HG03457 (cell line): ENCODE measurements around the gene FBXO38.

ENCODE experiments used
- ATAC-seq: cut with Tn5 transposase; IDR thresholded peaks from one replicate; pipeline ENCODE4 v1.9.1; 2021; ENCODE audit warnings: moderate number of reproducible peaks; ENCODE audit not compliant: unreplicated experiment

Gene FBXO38

GRCh38 chr5:148383564-148384379 is at the start of gene FBXO38:
Gene FBXO38 (plus strand): TSS chr5:148383958. CDS start chr5:148394777, 10,819 bp downstream.
- ATAC-seq, result peak; percentile 100

- ATAC-seq, result no peak
Measured at GRCh38 chr5:148335259-148335658, 48.5 kb upstream of the FBXO38 start, which contains the start of gene SPINK9. Gene SPINK9 (plus strand): TSS chr5:148335559. CDS start chr5:148335614, 55 bp downstream.

DNA sequence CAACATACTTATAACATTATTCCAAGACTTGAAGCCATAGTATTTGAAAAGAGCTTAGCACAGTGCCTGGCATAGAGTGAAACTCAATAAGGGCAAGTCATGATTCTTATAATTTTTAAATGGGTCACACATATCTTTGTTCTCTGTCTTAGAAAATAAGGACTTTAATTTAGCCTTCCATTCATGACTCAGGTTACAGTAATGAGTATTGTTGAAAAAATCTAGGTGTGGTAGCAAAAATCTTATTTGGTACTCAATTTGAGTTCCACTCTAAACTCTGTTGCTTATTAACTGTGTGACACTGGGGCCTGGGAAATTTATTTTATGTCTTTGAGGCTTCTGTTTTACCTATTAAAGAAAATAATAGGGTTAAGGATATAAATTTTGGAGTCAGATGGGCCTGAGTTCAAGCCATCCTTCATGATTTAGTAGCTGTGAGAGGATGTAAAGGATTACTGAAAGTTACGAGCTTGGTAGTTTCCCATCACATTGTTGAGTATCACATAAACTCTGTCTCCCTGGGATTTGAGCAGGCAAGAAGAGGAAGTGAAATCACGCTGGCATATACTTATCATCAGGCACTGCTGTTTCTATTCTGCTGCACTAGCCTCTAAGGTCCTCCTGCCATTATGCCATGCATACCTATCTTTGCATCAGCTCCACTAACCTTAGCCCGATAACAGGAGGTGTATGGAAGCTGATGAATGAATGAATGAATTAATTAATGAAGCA is 46.9 kb upstream of the FBXO38 start:
- ATAC-seq, result peak; percentile 93

GRCh38 chr5:148342371-148343045 is 41.2 kb upstream of the FBXO38 start:
- ATAC-seq, result no peak

- ATAC-seq, result no peak
Measured at GRCh38 chr5:148343046-148343407, 40.7 kb upstream of the FBXO38 start.

DNA sequence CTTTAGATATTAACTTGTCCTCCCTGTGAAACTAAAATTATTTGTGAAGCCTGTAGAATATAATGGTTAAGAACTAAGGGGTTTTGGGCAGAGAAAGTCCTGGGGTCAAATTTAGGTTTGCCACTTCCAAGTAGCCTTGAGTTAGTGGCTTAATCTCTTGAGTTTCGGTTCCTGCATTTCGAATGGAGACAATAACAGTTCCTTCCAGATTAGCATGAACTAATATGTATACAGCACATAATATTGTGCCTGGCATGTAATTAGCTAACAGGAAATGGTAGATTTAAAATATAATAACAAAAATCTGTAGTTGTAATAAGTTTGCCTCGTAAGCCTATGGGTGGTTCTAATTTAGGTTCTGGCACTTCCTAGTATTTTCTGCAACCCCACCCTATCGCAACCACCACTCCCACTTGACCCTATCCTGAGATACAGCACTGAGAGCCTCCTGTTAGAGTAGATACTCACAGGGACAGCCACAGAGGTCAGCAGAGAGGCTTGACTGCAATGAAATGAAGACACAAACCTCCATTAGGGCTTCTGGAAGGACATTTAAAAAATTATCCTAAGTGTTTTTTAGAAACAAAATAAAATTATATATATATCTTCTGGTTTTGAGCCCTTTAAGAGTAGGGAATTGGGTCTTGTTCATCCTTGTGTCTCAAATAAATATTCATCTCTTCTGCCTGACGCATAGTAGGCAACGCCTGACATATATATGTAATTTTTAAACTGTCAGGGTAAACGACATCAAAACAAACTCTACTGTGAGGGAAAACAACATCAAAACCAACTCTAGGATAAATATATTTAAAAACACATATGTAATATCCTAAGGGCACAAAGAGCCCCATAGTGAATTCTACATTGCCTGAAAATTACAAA is 39.9 kb upstream of the FBXO38 start:
- no peak for ATAC-seq

DNA sequence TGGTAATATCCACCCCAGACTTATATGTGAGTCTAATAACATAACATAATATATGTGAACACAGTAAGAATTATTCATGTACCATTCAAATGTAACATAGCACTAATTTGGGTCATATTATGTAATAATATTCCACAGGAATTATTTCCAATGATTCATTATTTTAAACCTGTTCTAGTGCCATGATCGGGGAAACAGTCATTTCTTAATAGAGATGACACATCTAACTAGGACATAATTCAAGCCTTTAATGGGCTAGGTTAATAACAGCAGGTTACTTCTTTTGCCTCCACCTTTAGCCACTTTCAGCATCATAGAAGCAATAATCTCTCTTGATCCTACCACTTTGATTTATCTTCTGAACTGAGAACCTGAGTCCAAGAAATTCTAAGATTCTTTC is 36.1 kb upstream of the FBXO38 start:
- ATAC-seq, result no peak

GRCh38 chr5:148352696-148353095 is 31.1 kb upstream of the FBXO38 start:
- no peak for ATAC-seq

GRCh38 chr5:148353634-148354033 is 30.1 kb upstream of the FBXO38 start:
- no peak for ATAC-seq

DNA sequence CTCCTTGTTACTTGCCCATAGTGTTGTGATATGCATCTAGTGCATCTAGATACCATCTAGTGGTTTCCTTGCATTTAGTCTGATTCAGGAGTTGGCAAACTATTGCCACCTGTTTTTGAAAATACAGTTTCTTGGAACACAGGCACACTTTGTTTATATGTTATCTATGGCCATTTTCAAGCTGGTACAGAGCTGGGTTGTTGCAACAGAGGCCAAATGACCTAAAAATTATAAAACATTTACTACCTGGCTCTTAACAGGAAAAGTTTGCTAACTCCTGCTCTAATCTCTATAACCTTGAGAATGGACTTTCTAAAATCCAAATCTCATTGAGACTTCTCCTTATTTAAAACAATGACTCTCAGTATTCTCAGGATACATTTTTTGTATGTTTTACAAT is 19.4 kb upstream of the FBXO38 start:
- ATAC-seq, result no peak

DNA sequence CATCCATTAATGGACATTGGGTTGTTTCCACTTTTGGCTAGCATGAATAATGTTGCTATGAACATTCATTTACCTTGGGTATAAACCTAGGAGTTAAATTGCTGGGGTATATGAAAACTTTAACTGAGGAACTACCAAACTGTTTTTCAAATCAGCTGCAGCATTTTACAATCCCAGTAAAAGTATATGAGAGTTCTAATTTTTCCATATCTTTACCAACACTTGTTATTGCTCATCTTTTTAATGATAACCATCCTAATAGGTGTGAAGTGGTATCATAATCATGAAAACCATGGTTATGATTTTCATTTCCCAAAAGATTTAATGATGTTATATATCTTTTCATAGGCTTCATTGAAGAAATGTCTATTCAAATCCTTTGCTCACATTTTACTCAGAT is 15.5 kb upstream of the FBXO38 start:
- ATAC-seq, result no peak

DNA sequence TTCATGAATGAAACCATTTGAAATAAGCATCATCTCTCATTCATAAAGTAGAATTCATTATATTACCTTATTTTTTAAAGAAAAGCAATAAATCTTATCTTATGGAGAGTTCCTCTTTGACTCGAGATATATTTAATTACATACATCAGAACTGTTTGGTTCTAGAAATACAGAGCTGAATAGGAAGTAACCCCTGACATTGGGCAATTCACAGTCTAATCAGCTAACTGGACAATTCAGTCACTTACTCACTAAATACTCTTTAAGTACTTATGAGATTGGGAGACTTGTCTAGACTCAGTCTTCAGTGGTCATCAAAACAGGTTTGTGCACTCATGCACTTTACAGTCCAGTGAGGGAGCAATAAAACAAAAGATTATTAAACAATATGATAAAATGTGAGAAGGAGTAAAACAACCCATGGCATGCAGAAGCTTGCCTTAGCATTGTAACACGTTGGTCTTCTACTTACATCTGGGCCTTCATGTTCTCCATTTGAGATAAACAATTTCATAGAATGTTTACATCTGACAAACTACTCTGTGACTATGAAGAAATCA is 11.5 kb upstream of the FBXO38 start:
- no peak for ATAC-seq

DNA sequence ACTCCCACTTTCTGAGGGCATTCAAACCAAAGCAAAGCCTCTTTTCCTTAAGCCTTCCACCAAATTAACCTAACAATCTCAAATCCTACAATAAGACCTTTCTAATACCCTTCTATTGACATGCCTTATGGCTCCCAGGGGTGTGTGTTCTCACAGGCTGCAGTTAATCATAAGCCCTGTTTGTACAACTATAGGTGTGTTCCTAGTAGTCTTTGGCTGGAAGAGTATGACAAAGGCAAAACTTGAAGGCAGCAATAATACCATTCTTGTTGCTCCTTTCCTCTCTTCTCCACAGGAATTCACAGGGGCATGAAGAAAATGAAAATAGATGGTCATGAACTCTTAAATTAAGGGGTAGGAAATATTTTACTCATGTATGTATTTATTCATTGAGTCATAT is 10.9 kb upstream of the FBXO38 start:
- ATAC-seq, result no peak

DNA sequence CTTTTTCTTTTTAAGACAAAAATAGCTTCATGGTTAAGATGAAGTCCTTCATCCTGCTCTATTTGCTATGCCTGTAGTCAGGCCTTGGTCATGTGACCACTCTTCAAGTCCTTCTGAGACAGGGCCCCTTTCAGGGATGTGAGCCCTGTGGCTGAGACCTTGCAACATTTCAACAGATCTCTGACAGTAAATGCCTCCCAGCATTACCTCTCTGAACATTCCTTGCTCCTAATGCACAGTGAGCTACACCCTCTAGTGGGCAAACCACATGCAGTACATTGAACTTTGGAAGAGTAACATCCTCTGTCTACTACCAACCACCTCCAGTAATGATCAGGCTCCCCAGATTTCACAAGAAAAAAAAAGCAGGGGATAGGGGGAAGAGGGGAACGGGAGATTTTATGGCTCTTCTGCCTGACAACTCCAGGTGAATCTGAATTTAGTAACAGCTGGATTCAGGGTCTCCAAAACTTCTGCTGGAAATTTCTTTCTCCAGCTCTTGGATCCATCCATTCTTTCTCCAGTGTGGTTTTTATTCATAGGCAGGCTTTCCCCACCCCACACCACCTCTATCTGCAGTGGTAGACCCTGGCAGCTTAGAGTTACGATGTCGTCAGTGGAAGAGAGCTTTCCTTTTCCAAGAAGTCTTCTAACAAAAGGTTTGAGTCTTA is 8.9 kb upstream of the FBXO38 start:
- ATAC-seq, result peak; percentile 86

- no peak for ATAC-seq
Measured at GRCh38 chr5:148376198-148376597, 7.6 kb upstream of the FBXO38 start.

- ATAC-seq, result no peak
Measured at GRCh38 chr5:148378670-148379069, 5.1 kb upstream of the FBXO38 start.

- ATAC-seq, result no peak
Measured at GRCh38 chr5:148379340-148379739, 4.4 kb upstream of the FBXO38 start.

DNA sequence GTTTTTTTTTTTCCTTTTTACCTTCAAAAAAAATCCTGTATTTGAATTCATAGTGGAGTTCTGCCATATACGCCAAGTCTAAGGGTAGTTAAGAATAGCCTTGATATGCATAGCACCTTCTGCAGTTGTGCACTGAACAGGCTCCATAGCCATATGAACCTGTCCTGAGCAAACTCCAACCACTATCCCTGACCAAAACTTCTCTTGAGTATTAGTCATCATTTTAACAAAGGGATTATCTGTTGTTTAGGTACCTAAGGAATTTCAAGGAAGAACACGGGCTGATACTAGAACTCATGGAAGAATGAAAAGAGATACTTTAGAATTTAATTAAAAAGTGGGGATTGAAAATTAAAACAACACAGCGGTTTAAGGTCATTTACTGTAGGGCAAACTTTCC is 1.9 kb upstream of the FBXO38 start:
- ATAC-seq, result no peak

DNA sequence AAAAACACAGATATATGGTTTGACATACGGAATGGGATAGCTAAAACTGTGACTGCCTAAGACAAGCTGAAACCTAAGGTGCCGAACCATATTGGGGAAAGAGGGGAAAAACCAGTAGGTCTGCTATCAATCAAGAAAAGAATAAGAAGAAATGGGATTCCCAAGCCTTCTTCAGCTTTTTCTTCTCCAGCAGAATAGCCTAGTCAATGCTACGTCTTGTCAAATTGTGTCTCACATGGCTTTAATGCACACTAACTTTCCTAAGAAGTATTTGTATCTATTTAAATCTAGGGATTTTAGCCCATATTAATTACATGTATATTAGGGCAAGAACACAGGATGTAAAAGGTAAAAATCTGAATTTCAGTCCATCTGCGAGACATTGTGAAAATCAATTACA is 797 bp upstream of the FBXO38 start:
- no peak for ATAC-seq

DNA sequence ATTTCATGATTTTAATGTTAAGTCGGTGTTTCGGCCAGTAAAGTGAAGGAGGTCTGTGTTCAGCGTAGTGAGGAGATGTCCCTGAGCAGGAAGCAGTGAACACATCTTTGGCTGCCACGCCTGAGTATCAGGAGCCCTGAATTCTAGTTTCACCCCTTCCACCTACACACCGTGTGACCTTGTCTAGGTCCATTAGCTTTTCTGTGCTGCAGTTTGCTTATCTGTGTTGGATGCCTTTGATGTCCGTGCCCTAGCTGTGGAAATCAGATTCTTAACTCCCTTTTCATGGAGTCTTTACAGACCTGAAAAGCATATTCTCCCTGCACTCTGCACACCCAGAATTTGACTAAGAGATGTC is 601 bp downstream of the FBXO38 start:
- no peak for ATAC-seq
